ENCODE data around the gene ICAM2. TPM values are rescaled to one million over a fixed set of nuclear protein-coding genes. Genes with fewer than 3 reads are reported as not detected.
A peak's percentile ranks its signal among the peaks of the same experiment; 100 is the strongest.
"Not testable (repeated sequence)": the region's sequence is repeated elsewhere in the genome, so short reads cannot be mapped to it uniquely, and the experiment has no call there.

The ICAM2 gene
- total and polyA plus RNA-seq, 4 donors = 9.6 to 17.5 (median 12.4) TPM

GRCh38 chr17:64022611-64023063, 2.2 kb upstream of the ICAM2 start:
- H3K9me3 ChIP-seq (ENCODE audit: control insufficient read depth in 4 of 4, low read length in 3 of 4) = no peaks in the 10 kb centered on the region
- H3K27ac ChIP-seq (ENCODE audit: low read depth in 1 of 2, low read length in 2 of 2) = no peak overlapping the region
- H3K9ac ChIP-seq (ENCODE audit: low read depth in 1 of 2, low read length in 2 of 2) = no peak overlapping the region
- H3K4me1 ChIP-seq (ENCODE audit: control insufficient read depth in 4 of 4, insufficient read depth in 4 of 4, low read length in 3 of 4) = peaks cover 0 to 8% (median 2%) of the 10 kb centered on the region in 4 donors
- 79% methylated on average over 5 of the region's 5 CpGs for WGBS
- no peaks in the 10 kb centered on the region for H3K36me3 ChIP-seq (ENCODE audit: control insufficient read depth in 4 of 4, insufficient read depth in 3 of 4, low read depth in 1 of 4, low read length in 3 of 4)
- DNase-seq (ENCODE audit: low spot score) = no peak
- TF ChIP-seq EGR1 (IDR thresholded peaks at IDR 0.05; ENCODE audit: low read depth in 2 of 2) (no peak), JUND (IDR thresholded peaks at IDR 0.05) (no peak), GABPA (IDR thresholded peaks at IDR 0.05 in 1 of 2, conservative IDR thresholded peaks at IDR 0.05 in 1 of 2) (no peak), FOXA1 (IDR thresholded peaks at IDR 0.05) (no peak), YY1 (IDR thresholded peaks at IDR 0.05) (no peak), HNF4G (IDR thresholded peaks at IDR 0.05) (no peak), SP1 (IDR thresholded peaks at IDR 0.05) (no peak), FOXA2 (IDR thresholded peaks at IDR 0.05) (no peak), REST (IDR thresholded peaks at IDR 0.05) (no peak), TAF1 (conservative IDR thresholded peaks at IDR 0.05) (no peak), HNF4A (conservative IDR thresholded peaks at IDR 0.05) (no peak), ZBTB33 (IDR thresholded peaks at IDR 0.05) (no peak), MAX (IDR thresholded peaks at IDR 0.05) (no peak), CTCF (IDR thresholded peaks at IDR 0.05; ENCODE audit: low read depth, low read length, missing input control) (no peak), NR2F2 (IDR thresholded peaks at IDR 0.05) (no peak), ATF3 (IDR thresholded peaks at IDR 0.05) (no peak), RAD21 (IDR thresholded peaks at IDR 0.05) (no peak), RXRA (IDR thresholded peaks at IDR 0.05) (no peak)
- H3K4me3 ChIP-seq (ENCODE audit: low read depth in 1 of 3, low read length in 3 of 3) = no peak overlapping the region
- no peaks in the 10 kb centered on the region for H3K27me3 ChIP-seq (ENCODE audit: control insufficient read depth in 4 of 4, insufficient read depth in 4 of 4, low read length in 3 of 4)

- not testable (repeated sequence) for H3K36me3 ChIP-seq (ENCODE audit: control insufficient read depth in 4 of 4, insufficient read depth in 3 of 4, low read depth in 1 of 4, low read length in 3 of 4); H3K9me3 ChIP-seq (ENCODE audit: control insufficient read depth in 4 of 4, low read length in 3 of 4); H3K4me1 ChIP-seq (ENCODE audit: control insufficient read depth in 4 of 4, insufficient read depth in 4 of 4, low read length in 3 of 4); DNase-seq (ENCODE audit: low spot score); H3K27me3 ChIP-seq (ENCODE audit: control insufficient read depth in 4 of 4, insufficient read depth in 4 of 4, low read length in 3 of 4)
- H3K9ac ChIP-seq (ENCODE audit: low read depth in 1 of 2, low read length in 2 of 2) = peak overlapping the region; percentile 42 to 74
- peak overlapping the region; percentile 67 to 87 for H3K27ac ChIP-seq (ENCODE audit: low read depth in 1 of 2, low read length in 2 of 2)
- WGBS = 76% methylated on average over 9 of the region's 9 CpGs
- H3K4me3 ChIP-seq (ENCODE audit: low read depth in 1 of 3, low read length in 3 of 3) = peak overlapping the region in 1 of 3 donors; percentile 38
These were observed 877 bp downstream of the ICAM2 start for GRCh38 chr17:64019551-64019961.

Data from liver (tissue), 9 donors.